ENCODE measurements around the gene KIFBP. TPM values are rescaled to one million over a fixed set of nuclear protein-coding genes. Genes with fewer than 3 reads are reported as not detected.

Gene KIFBP, protein sequence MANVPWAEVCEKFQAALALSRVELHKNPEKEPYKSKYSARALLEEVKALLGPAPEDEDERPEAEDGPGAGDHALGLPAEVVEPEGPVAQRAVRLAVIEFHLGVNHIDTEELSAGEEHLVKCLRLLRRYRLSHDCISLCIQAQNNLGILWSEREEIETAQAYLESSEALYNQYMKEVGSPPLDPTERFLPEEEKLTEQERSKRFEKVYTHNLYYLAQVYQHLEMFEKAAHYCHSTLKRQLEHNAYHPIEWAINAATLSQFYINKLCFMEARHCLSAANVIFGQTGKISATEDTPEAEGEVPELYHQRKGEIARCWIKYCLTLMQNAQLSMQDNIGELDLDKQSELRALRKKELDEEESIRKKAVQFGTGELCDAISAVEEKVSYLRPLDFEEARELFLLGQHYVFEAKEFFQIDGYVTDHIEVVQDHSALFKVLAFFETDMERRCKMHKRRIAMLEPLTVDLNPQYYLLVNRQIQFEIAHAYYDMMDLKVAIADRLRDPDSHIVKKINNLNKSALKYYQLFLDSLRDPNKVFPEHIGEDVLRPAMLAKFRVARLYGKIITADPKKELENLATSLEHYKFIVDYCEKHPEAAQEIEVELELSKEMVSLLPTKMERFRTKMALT
- 33.0 to 45.5 TPM (median 40.2 TPM) in 5 replicates for total RNA-seq (2022; extraction: Qiagen RNA extraction; ENCODE audit: low read depth)

DNA sequence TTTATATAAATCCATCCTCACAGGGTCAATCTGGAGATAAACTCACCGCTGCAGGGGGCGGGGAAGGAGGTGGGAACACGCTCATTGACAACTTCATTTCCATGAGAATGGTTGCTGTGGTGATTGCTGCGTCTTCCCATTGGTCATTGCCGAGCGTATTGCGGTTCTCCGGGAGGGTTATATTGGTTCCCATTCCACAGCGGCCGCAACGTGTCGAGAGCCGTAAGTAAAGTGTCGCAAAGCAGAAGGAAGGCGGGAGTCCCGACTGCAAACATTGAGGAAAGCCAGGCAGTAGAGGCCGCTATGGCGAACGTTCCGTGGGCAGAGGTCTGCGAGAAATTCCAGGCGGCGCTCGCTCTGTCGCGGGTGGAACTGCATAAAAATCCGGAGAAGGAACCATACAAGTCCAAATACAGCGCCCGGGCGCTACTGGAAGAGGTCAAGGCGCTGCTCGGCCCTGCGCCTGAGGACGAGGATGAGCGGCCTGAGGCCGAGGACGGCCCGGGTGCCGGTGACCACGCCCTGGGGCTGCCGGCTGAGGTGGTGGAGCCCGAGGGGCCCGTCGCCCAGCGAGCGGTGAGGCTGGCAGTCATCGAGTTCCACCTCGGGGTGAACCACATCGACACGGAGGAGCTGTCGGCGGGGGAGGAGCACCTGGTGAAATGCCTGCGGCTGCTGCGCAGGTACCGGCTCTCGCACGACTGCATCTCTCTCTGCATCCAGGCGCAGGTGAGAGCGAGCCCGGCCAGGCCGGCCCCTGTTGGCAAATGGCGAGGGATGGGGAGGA is at the start of gene KIFBP:
Gene KIFBP, plus strand, starts transcription at position 274 of the 787 bp plus-strand sequence. Its CDS starts 30 bp downstream, at position 304.

DNA sequence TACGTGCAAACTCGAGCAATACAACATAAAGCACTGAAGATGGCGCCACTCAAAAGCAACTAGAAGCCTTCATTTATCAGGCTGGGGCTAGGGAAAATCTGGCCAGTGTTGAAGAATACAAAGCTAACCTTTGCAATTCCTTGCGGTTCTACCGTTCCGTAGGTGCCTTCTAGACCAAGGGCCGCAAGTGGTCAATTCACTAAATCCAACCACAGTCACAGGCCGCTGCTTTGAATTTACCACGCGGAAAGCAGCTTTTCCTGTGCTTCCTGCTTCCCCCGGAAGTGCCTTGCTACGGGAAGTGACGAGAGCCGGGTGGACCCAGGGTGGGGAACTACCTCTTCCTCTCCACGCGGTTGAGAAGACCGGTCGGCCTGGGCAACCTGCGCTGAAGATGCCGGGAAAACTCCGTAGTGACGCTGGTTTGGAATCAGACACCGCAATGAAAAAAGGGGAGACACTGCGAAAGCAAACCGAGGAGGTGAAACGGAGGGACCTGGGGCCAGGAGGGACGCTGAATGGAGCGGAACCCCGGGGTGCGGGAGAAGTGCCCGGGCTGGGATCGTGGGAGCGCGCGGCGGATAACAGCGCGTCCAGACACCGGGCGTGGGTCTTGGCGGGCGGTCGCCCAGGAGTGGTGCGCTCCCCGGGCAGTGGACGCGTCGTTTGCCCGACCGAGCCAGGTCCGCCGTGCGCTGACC is 32.6 kb upstream of the KIFBP start, which contains the start of gene DDX21:
Gene DDX21, plus strand, starts transcription at position 339 of the 701 bp plus-strand sequence. Its CDS starts 56 bp downstream, at position 395.

Other genes starting within 250 kb of the KIFBP start
- 0.66 to 1.2 TPM (median 0.79 TPM) in 5 replicates for gene STOX1, start 161.3 kb upstream of the KIFBP start, total RNA-seq (2022; extraction: Qiagen RNA extraction; ENCODE audit: low read depth)
- gene DDX50, start 87.5 kb upstream of the KIFBP start, total RNA-seq (2022; extraction: Qiagen RNA extraction; ENCODE audit: low read depth) = 32.6 to 39.8 TPM (median 35.4 TPM) in 5 replicates
- 132 to 173 TPM (median 158 TPM) in 5 replicates for gene DDX21, start 32.6 kb upstream of the KIFBP start, total RNA-seq (2022; extraction: Qiagen RNA extraction; ENCODE audit: low read depth)
- 53.9 to 74.2 TPM (median 59.5 TPM) in 5 replicates for gene SRGN, start 99.3 kb downstream of the KIFBP start, total RNA-seq (2022; extraction: Qiagen RNA extraction; ENCODE audit: low read depth)
- 50.3 to 62.0 TPM (median 57.5 TPM) in 5 replicates for gene VPS26A, start 135.4 kb downstream of the KIFBP start, total RNA-seq (2022; extraction: Qiagen RNA extraction; ENCODE audit: low read depth)
- gene SUPV3L1, start 191.4 kb downstream of the KIFBP start, total RNA-seq (2022; extraction: Qiagen RNA extraction; ENCODE audit: low read depth) = 37.2 to 39.9 TPM (median 38.5 TPM) in 5 replicates
- gene HKDC1, start 231.5 kb downstream of the KIFBP start, total RNA-seq (2022; extraction: Qiagen RNA extraction; ENCODE audit: low read depth) = 17.2 to 25.4 TPM (median 19.1 TPM) in 5 replicates